HG03196 (cell line): ENCODE measurements around the gene NUP50.

Experiments
- ATAC-seq: cut with Tn5 transposase; IDR thresholded peaks from one replicate; pipeline ENCODE4 v1.9.1; 2021; ENCODE audit not compliant: unreplicated experiment

The NUP50 gene

GRCh38 chr22:45192701-45193187 lies 29.0 kb downstream of the NUP50 start:
- no peak for ATAC-seq

DNA sequence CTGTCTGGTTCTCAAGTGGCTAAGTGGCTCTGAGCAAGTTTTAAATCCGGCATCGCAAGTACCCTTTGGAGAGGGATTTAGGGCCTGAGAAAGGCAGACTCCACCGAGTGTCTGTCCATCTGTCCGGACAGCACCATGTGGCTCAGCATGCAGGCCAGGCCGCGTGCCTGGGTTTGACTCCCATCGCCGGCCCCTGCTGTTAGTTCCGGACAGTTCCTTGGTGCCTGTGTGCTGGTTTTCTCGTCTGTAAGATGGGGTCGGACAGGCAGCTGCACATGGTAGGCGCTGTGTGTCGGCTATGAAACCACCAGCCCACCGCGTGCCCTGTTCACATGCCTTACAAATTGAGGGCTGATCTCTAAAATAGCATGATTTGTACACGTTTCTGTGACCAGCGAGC lies 31.0 kb downstream of the NUP50 start:
- ATAC-seq: no peak

GRCh38 chr22:45195616-45196015 lies 31.9 kb downstream of the NUP50 start:
- no peak for ATAC-seq

DNA sequence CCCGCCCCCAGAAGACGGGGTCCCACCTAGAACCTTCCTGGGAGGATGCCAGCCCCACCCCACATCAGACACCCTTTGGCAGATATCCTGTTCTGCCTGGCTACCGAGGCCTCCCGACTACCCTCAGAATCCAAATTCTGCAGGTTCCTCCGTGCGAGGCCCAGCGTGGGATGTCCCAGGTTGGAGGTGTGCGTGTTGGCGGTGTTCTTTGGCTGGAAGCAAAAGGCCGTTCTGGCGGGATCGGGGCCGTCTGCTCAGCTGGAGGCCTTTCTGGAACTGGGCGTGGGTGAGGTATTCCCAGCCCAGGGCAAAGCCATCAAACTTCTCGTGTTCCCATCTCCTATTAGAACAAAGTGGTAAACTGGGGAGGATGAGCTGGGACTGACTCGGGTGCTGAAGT lies 32.6 kb downstream of the NUP50 start:
- ATAC-seq: no peak

- ATAC-seq: no peak
Measured at GRCh38 chr22:45196926-45197605, 33.3 kb downstream of the NUP50 start.

DNA sequence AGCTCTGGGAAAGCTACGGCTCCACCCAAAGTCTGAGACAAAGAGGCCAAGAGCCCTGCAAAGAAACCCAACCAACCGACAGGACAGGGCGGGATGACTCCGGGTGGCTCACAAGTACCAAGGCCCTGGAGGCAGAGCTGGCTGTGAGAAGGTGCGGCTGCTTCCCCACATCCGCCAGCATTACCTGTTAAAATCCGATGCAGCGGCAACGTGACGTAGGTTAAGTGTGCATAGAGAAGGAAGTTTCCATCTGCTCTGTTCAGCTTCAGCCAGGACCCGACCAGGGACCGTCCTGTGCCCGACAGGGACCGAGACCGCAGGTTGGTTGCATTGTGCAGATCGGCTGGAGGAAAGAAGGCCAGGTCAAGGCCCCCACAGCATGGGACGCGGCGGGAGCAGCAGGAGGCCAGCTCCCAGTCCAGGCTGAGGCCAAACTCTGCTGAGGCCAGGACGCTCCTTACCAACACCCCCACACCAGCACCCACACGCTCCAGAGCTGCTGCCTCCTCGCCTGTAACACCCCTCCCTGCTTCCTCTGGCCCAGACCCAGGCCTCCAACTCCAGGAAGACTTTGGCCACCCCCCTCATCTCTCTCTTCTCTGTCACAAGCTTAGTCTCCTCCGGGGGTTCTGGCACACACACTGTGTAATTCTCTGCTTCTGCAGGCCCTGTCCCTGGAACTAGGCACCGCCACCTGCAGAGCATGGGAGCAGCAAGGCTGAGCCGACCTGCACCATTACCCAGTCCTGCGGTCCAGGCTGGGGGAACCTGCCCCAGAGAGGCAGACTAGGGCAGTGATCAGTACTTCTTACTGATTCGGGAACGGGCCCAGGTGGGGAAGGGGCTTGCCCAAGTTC lies 34.1 kb downstream of the NUP50 start:
- ATAC-seq: no peak

DNA sequence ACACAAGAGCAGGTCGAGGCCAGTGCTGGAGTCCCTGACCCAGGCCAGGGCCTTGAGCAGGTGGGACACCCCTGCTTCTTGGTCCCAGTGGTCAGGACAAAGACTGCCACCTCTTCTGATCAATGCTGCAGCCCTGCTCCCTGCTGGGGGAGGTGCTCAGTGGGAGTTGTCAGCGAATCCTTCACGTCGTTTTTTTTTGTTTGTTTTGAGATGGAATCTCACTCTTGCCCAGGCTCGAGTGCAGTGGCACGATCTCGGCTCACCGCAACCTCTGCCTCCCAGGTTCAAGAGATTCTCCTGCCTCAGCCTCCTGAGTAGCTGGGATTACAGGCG lies 34.7 kb downstream of the NUP50 start:
- no peak for ATAC-seq

DNA sequence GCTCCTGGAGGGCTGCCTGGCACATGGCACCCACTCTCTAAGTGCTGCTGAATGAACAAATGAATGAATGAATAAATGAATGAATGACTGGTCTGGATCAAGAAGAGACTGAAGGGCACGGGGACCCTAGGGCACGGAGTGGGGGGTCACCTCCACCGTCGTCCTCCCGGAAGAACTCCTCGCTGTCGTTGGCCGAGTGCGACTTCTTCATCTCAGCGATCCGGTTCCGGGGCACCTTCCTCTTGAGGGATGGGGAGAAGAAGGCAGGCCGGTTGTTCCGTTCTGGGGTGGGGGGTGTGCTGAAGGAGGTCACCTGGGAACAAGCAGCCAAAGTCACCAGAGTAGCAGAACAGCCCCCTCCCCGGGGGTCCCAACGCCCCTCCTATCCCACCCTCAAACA lies 36.0 kb downstream of the NUP50 start:
- no peak for ATAC-seq

DNA sequence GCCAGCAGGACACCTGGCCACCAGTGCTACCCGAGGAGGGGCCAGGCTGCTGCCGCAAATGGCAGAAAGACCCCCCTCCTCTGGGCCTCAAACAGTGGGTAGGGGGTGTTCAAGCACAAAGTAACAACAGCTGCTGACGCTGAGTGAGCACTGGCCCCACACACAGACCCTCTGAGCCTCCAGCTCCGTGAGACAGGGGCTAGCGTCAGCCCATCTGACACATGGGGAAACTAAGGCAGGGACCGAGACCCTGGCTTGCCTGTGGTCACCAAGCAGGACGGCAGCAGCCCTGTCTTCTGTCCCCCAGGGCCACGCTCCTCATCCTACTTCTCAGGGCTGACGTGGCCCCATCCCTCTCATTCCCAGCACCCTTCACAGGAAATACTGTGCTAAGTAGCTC lies 36.5 kb downstream of the NUP50 start:
- ATAC-seq: no peak

GRCh38 chr22:45200860-45201511 lies 37.3 kb downstream of the NUP50 start:
- no peak for ATAC-seq

DNA sequence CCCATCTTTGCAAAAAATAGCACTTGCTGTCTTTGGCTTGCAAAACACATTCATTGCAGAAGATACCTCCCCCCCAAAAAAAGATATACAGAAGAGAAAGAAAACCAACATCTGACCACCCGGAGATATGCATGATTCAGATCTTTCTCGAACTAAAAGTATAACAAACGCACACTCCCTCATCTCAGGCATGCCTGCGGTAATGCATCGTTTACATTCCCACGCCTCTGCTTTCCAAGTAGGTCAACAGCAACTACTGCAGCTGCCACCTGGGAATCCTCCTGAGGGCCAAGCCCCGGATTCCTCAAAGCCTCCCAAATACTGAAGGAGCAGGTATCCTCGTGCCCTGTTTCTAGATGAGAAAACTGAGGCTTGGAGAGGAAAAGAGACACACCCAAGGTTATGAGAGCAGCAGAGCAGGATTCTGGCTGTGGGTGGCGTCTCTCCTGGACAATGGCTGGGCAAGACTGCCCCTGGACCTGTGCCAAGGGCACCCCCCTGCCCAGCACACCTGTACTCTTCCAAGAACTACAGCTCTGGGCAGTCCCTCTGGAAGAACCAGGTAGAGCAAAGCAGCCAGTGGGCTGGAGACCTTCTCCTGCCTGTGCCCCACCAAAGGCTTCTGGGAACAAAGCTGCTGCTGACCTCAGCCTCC lies 38.1 kb downstream of the NUP50 start:
- no peak for ATAC-seq

DNA sequence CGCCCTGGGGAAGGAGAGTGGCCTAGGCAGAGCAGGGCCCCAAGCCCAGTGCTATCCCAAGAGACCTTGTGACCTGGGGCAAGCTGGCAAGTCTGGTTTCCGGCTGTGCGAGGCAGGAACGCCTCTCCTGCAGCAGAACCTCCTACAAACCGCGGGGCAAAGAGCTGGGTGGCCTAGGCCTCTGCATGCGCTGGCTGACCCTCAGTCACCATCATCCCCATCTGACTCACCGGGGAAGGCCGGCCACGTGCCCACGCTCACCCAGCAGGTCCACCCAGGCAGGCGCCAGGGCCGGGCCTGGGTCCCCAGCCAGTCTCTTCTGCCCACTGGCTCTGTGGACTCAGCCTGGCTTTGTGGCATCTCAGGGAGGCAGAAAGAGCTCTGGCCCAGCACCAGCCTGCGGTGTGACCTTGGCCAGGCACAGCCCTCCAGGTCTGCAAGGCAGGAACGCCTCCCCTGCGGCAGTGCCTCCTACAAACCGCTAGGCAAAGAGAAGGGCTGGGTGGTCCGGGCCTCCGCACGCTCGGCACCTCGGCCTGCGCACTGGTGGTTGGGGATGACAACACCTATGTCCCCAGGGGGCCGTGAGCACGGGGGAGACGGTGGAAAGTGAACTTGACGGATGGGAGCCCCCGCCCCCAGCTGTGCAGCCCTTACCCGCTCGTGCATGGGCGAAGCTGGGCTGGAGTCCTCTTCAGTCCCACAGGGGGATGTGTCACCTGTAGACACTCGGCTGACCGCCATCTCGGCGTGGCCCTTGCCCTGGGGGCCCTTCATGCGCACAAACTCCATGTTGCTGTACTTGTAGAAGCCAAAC lies 38.8 kb downstream of the NUP50 start:
- ATAC-seq: no peak

GRCh38 chr22:45203150-45203951 lies 39.6 kb downstream of the NUP50 start:
- no peak for ATAC-seq

GRCh38 chr22:45204241-45204640 lies 40.5 kb downstream of the NUP50 start:
- no peak for ATAC-seq

- no peak for ATAC-seq
Measured at GRCh38 chr22:45204819-45205218, 41.1 kb downstream of the NUP50 start.

DNA sequence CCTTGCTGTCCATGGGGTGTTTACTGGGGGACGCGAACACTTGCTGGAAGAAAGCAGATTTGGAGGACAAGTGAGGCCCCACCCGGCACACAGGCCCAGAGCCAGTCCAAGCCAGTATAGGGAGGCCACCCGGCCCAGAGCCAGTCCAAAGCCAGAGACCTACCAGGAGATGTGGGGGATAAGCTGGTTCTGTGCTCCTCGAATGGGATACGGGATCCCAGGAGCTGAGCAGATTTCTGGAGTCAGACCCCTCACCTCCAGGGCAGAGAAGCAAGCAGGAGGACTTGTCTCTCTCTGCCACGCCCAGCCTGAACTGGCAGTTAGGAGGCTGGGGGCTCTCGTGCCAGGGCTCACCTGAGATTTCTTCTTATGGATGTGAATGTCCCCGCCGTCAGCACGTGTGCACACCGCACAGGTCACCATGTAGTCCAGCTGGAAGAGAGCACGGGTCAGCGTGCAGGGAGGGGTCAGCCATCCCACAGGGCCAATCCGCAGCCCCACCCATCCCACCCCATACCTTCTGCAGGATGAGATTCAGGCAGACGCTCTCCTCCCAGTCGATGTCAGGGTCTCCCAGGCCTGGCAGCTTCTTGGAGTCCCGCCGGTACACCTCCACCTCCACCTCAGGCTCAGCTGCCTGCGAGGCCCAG lies 41.7 kb downstream of the NUP50 start:
- no peak for ATAC-seq

DNA sequence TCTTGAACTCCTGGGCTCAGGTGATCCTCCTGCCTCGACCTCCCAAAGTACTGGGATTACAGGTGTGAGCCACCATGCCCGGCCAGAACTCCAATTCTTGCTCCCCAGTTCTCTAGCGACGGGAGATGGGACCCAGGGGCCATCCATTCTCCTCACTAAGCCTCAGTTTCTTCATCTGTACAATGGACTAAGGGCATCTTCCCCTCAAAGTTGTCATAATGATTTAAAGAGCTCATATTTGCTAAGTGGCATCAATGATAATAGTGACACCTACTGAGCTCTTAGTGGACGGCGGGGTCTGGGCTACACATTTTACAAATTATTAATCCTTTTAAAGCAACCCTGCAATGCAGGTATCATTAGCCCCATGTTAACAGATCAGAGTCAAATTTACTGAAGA lies 42.5 kb downstream of the NUP50 start:
- ATAC-seq: no peak

DNA sequence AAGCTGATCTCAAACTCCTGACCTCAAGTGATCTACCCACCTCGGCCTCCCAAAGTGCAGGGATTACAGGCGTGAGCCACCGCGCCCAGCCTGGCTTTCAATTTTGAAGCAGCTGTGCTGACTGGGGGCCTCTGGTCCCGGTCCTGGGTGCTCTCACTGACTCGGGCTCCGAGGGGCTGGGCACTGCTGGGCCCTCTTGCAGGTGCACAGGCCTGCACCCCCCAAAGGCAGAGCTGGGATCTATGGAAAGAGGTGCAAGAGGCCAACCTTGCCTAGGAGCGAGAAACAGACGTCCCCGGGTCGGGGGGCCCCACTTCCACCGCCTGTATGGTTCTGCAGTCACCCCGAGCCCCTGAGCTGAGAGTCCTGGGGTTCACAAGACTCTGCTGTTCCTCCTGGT lies 43.8 kb downstream of the NUP50 start:
- ATAC-seq: no peak

GRCh38 chr22:45207981-45208664 lies 44.4 kb downstream of the NUP50 start:
- no peak for ATAC-seq
